ENCODE results near the gene DR1.

GRCh38 chr1:93322349-93322748 lies 23.4 kb upstream of the DR1 start:
- no peak for TF ChIP-seq EZH2 (IDR thresholded peaks at IDR 0.05; ENCODE audit: borderline replicate concordance, low read depth, low read length, severe bottlenecking)
- no peak for TF ChIP-seq CTCF (IDR thresholded peaks at IDR 0.05; ENCODE audit: borderline replicate concordance, extremely low read depth, low read length, poor library complexity, severe bottlenecking)
